Activated CD8-positive, alpha-beta memory T cell treated with anti-CD3 and anti-CD28 coated beads, Interleukin-2, amount 10 ng/mL, durations not matched to agents 7 days and 5 days (primary cell): ENCODE data around the gene CDC20B. TPM values are rescaled to one million over a fixed set of nuclear protein-coding genes. Genes with fewer than 3 reads are reported as not detected.

Experiments
- ATAC-seq: fragments of 150-1000 bp; cut with Tn5 transposase; one replicate; pipeline ENCODE4 v1.10.0; 2021; ENCODE audit warnings: moderate library complexity
- CTCF ChIA-PET: fragments of 350-600 bp; sonication (Branson Sonifier 250); formaldehyde crosslinking; loops from one replicate; lab custom pipeline; 2021; ENCODE audit warnings: antibody characterized with exemption; lab: Charles Lee
- DNase-seq: peaks from one replicate; pipeline ENCODE4 v3.0.0-alpha.2; 2020
- H3K27ac Mint-ChIP-seq: one replicate; pipeline ENCODE4 v1.8.0; 2021; ENCODE audit warnings: mild to moderate bottlenecking, mixed read lengths
- H3K27me3 Mint-ChIP-seq: one replicate; pipeline ENCODE4 v1.8.0; 2021; ENCODE audit warnings: mixed read lengths
- H3K36me3 Mint-ChIP-seq: one replicate; pipeline ENCODE4 v1.8.0; 2021; ENCODE audit warnings: mild to moderate bottlenecking, mixed read lengths
- H3K4me1 Mint-ChIP-seq: one replicate; pipeline ENCODE4 v1.8.0; 2021; ENCODE audit warnings: mixed read lengths
- H3K4me3 Mint-ChIP-seq: one replicate; pipeline ENCODE4 v1.8.0; 2021; ENCODE audit warnings: mild to moderate bottlenecking, moderate library complexity, mixed read lengths
- H3K9me3 Mint-ChIP-seq: one replicate; pipeline ENCODE4 v1.8.0; 2022; ENCODE audit warnings: low read depth, mixed read lengths
- total RNA-seq, 2 experiments: library from RNA; stranded (reverse); gene quantifications; one replicate each; pipeline ENCODE4 v1.2.3, GENCODE V29; 2021

Gene CDC20B, protein sequence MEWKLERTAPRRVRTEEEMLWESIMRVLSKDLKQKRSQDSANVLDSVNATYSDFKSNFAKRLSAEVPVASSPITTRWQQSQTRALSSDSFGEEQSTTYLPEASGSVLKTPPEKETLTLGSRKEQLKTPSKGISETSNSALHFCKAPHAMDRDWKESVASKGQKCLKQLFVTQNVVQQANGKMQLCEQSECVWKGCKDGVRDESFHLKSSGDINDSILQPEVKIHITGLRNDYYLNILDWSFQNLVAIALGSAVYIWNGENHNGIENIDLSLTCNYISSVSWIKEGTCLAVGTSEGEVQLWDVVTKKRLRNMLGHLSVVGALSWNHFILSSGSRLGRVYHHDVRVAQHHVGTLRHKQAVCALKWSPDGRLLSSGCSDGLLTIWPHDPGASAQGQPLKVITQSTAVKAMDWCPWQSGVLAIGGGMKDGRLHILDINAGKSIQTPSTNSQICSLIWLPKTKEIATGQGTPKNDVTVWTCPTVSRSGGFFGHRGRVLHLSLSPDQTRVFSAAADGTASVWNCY
- under 1 TPM; 0.53 to 0.75 TPM for total RNA-seq

DNA sequence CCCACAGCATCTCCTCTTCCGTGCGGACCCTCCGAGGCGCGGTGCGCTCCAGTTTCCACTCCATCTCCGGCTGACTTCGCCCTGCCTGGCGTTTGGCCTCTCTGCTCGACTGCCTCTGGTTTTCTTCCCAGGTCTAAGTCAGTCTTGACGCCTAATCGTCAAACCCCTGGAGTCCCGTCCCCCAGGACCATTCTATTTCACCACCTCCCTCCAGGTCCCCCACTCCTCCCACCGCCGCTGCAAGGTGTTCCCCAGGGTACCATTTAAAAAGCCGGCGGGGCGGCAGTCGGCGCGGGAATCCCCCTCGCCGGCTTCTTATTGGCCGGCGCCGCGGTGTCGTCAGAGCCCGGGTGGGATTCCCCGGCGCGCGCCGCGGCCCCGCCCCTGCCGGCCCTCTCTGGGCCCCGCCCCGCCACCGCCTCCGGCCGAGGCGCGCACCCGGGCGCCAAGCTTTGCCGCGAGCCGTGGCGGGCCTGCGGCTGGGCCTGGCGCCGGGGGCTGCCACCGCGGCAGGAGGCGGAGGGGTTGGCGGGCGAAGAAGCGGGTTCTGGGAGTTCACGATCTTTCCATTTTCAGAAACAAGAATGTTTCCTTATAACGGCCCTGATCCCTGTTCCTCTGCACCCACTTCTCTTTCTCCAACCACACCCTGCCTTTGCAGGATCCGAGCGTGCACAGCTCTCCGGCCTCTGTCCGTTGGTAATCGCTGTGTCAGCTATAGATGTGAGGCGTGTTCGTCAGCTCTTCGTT is at the start of gene CDC20B:
TSS of gene CDC20B (minus strand) at position 241 of the 750 bp plus-strand sequence. CDS start at position 64, 177 bp downstream.
- CTCF ChIA-PET: interaction anchor here (0.7 to 7.4 kb wide), 21 partner anchors 9 to 763 kb away, joined by 3 to 73 read pairs (median 4); partner anchors contain the start of genes CCNO, GPX8 and MCIDAS
- Mint-ChIP-seq H3K4me1 (peaks cover 33% of the 10 kb centered on the region), H3K27ac (peak within 1 kb of the TSS; percentile 63), H3K27me3 (peaks cover 73% of the 10 kb centered on the region), H3K9me3 (no peaks in the 10 kb centered on the region), H3K4me3 (peak within 1 kb of the TSS; percentile 81), H3K36me3 (no peaks in the 10 kb centered on the region)
- ATAC-seq: peak; percentile 90
- peak; percentile 76 for DNase-seq

DNA sequence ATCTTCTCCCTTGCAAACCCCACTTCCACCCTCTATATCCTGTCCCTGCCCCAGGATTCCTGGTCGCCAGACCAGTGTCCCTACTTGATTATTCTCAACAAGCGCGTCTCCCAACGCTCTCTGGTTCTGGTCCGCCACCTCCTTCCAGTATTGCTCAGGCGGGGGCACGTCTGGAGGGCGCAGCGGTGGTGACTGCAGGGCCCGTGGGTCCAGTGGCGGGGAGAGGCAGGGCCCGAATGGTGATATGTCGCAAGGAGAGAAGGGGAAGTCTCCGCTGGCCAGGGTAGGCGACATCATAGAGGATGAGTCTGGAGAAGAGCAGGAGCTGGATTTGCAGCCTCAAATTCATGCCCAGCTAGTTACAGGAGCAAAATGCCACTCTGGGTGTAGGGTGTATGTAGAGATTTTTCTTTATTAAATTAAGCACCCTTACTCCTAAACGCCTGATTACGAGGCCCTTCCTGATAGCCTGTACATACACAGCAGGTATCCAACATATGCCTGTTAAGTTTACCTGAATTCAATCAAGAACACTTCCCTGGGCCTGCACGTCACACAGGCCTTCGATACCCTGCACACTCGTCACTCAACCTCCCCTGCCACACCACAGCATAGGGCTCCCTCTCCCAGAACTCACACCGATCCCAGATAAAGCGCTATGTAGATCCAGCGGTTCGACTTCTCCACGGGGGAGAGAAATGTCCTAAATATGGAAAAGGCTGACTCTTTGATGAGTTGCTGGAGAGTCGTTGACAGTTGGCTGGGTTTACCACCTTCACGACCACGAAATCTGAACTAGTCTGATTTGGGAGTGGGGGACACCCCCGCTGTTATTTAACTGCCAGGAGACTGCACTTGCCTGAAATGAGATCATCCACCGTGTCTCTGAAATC is 49.4 kb upstream of the CDC20B start:
- Mint-ChIP-seq H3K36me3 (peaks cover 4% of the 10 kb centered on the region), H3K4me3 (peak overlapping the region; percentile 27), H3K4me1 (peaks cover 25% of the 10 kb centered on the region), H3K27ac (no peak overlapping the region), H3K27me3 (peaks cover 81% of the 10 kb centered on the region), H3K9me3 (no peaks in the 10 kb centered on the region)
- CTCF ChIA-PET: interaction anchor here (0.7 to 2.2 kb wide), 4 partner anchors 9 to 49 kb away, joined by 3 to 10 read pairs (median 6); partner anchors contain the start of genes CCNO and CDC20B
- no peak for DNase-seq
- no peak for ATAC-seq

DNA sequence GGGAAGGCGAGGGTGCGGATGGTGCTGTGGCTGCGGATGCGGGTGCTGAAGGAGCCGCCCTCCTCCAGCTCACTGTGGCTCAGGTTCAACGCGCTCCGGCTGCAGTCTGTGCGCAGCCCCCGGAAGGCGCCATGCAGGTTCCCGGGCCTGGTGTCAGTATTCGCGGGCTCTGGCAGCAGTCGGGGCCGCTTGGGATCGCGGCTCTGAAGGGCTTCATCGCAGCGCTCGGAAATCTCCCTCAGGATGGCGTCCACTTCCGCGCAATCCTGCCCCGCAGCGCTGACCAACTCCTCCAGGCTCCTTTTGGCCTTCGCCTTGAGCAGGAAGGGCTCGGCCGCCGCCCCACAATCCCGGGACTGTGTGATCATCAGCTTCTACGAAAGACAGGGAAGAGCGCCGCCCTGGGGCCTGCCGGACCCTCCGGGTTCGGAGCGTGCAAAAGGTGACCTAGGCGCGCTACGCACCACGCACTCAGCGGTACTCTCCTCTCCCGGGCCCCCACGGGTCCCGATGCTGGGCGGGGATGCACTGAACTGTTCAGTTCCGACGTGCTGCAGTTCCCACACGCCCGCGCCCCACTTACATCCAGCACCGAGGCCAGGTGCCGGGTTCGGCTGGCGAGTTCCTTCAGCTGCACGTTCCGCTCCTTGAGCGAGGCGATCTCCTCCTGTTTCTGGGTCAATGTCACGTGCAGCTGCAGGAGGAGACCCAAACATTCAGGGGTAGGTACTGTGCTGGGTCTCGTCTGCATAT is 47.6 kb upstream of the CDC20B start:
- H3K27me3 Mint-ChIP-seq: peaks cover 78% of the 10 kb centered on the region
- DNase-seq: no peak
- peak; percentile 56 for ATAC-seq
- no peaks in the 10 kb centered on the region for H3K9me3 Mint-ChIP-seq
- H3K36me3 Mint-ChIP-seq: peaks cover 4% of the 10 kb centered on the region
- peaks cover 20% of the 10 kb centered on the region for H3K4me1 Mint-ChIP-seq
- H3K4me3 Mint-ChIP-seq: peak overlapping the region; percentile 63
- H3K27ac Mint-ChIP-seq: no peak overlapping the region
- CTCF ChIA-PET: interaction anchor here (0.6 to 2.2 kb wide), 4 partner anchors 11 to 59 kb away, joined by 3 to 10 read pairs (median 6); partner anchors contain the start of gene CCNO

DNA sequence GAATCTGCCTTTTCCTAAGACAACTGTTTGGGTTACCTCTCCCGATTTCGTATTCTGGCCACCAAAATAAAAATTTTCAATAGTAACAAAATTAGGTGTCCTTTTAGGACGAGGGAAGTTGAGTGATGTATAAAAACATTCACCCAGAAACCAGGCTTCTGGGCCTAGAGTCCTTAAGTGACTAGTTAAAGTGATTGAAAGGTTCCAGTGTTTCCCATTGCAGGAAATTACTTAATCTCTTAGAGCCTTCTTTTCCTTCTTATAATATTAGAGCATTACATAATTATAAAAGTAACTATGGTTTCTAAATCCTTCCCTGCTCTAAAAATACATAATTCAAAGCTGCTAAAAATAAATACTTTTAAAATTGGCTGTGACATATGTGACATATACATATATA is 46.8 kb upstream of the CDC20B start:
- H3K4me3 Mint-ChIP-seq: peak overlapping the region; percentile 63
- no peak for ATAC-seq
- peaks cover 20% of the 10 kb centered on the region for H3K4me1 Mint-ChIP-seq

DNA sequence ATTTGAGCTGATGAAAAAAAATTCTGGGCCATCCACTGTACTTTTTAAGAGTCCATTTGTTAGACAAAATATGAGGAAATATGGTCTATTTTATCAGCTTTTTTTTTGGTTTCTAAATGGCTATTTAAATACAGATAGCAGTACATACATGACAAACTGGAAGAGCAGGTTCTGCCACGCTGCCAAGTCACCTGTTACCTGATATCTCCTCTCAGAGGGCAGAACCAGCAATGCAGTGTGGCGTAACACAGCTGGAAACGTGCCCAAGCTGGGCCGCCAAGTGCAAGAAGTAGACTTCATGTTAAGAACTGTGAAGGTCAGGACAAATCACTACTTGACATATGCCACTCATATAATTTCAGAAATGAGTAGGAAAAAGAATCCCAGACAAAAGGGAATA is 46.0 kb upstream of the CDC20B start:
- CTCF ChIA-PET: interaction anchor here (0.8 to 0.9 kb wide), 2 partner anchors 40 to 47 kb away, joined by 3 read pairs; no protein-coding TSS in a partner anchor

More for the DNA sequence above, 46.8 kb upstream of the CDC20B start:
- Mint-ChIP-seq H3K27ac (no peak overlapping the region), H3K27me3 (peaks cover 74% of the 10 kb centered on the region), H3K9me3 (no peaks in the 10 kb centered on the region), H3K36me3 (peaks cover 4% of the 10 kb centered on the region)
- DNase-seq: no peak
- CTCF ChIA-PET: no interaction called here

DNA sequence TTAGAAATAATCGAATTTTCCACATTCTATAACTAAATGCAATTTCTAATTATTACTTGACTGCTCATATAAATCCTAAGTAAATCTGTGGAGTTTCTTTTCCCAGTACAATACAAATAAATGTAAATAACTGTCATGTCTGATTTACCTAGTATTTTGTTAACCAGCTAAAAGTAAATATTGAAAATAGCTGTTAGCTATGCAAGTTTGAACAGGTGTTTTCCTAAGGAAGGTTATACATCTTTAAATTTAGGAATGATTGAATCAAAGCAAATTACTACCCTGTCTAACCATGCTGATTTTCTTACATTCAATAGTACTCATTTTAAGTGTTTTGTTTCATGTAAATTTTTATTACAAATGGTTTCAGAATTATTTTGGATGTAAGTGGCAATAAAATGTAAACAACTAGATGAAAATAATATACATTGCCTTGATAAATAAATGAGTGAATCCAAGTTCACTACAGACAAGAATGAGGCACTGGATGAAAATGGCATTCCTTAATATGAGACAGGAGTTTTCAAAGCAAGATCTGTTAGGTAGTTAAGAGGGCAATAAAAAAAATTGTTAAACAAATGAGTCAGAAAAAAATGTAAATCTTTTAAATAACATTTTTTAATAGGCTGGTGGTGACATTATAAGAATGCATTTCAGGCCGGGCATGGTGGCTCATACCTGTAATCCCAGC is 38.4 kb upstream of the CDC20B start:
- Mint-ChIP-seq H3K27ac (no peak overlapping the region), H3K9me3 (no peaks in the 10 kb centered on the region), H3K4me1 (peaks cover 3% of the 10 kb centered on the region), H3K4me3 (no peak overlapping the region), H3K36me3 (no peaks in the 10 kb centered on the region), H3K27me3 (peaks cover 46% of the 10 kb centered on the region)
- no peak for DNase-seq
- CTCF ChIA-PET: no interaction called here
- ATAC-seq: no peak

More for the DNA sequence above, 46.0 kb upstream of the CDC20B start:
- ATAC-seq (no peak), DNase-seq (no peak)
- peaks cover 4% of the 10 kb centered on the region for H3K36me3 Mint-ChIP-seq
- H3K27ac Mint-ChIP-seq: no peak overlapping the region
- H3K4me3 Mint-ChIP-seq: no peak overlapping the region
- peaks cover 20% of the 10 kb centered on the region for H3K4me1 Mint-ChIP-seq
- no peaks in the 10 kb centered on the region for H3K9me3 Mint-ChIP-seq
- peaks cover 72% of the 10 kb centered on the region for H3K27me3 Mint-ChIP-seq

DNA sequence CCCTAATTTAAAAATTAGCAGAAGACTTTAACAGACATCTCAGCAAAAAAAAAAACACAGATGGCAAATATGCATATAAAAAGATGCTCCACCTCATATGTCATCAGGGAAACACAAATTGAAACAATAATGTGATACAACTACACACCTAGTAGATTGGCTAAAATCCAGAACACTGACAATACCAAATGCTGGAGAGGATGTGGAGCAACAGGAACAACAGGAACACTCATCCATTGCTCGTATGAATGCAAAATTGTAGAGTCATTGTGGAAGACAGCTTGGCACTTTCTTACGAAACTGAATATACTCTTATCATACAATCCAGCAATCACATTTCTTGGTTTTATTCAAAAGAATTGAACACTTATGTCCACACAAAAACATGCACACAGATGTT is 32.0 kb upstream of the CDC20B start:
- peaks cover 3% of the 10 kb centered on the region for H3K4me1 Mint-ChIP-seq
- H3K4me3 Mint-ChIP-seq: no peak overlapping the region
- DNase-seq (no peak), ATAC-seq (no peak)
- no peaks in the 10 kb centered on the region for H3K9me3 Mint-ChIP-seq
- CTCF ChIA-PET: no interaction called here
- no peaks in the 10 kb centered on the region for H3K36me3 Mint-ChIP-seq
- H3K27me3 Mint-ChIP-seq: peaks cover 59% of the 10 kb centered on the region
- no peak overlapping the region for H3K27ac Mint-ChIP-seq

DNA sequence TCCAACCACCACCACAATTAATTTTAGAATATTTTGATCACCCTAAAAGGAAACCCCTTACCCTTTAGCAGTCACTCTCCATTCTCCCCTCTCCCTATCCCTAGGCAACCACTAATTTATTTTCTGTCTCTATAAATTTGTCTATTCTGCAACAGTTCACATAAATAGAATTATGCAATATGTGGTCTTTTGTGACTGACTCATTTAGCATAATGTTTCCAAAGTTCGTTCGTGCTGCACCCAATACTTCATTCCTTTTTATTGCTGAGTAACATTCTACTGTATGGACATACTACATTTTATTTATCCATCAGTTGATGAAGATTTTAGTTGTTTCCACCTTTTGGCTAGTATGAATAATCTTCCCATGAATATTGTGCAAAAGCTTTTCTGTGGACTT is 18.2 kb upstream of the CDC20B start:
- Mint-ChIP-seq H3K36me3 (no peaks in the 10 kb centered on the region), H3K4me3 (no peak overlapping the region), H3K4me1 (no peaks in the 10 kb centered on the region), H3K27me3 (peaks cover 72% of the 10 kb centered on the region), H3K27ac (no peak overlapping the region), H3K9me3 (no peaks in the 10 kb centered on the region)
- ATAC-seq (no peak), DNase-seq (no peak)
- CTCF ChIA-PET: no interaction called here

DNA sequence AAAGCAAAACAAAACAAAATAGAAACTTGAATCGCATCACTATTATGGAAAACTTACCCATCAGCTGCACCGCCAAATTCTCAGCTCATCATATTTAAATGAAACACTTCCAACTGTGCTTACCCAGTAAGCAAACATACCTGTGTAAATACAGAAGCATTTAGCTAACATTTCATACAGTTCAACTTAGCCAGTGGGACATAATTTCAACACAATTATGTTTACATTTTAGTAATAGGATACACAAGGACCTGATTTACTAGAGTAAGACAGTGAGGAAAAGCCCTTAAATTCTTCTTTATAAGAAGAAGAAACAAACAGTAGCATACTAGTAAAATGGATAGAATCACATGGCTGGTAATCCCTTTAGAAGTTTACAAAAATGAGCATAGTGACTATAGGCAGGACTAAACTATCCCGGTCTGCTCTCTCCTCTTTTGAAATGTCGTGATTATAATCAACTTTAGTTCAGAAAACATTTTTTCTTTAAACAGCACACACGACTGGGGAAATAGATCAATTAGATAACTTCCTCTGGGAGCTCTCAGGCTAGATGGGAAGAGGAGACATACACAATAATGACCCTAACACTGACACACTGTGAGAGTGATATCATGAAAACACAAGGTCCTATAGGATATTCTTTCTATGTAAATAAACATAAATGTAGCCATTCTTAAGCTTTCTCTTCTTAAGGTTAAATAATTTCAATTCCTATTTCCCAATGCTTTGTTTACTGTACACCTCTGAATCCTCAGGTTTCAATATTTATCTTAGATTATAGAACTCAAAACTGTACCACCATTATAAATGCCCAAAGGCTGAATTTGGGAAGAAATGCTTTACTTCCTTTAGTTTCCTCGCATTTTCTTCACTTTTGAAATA is 15.9 kb upstream of the CDC20B start:
- no peaks in the 10 kb centered on the region for H3K9me3 Mint-ChIP-seq
- no peak overlapping the region for H3K4me3 Mint-ChIP-seq
- H3K27ac Mint-ChIP-seq: no peak overlapping the region
- H3K36me3 Mint-ChIP-seq: no peaks in the 10 kb centered on the region
- DNase-seq: no peak
- CTCF ChIA-PET: interaction anchor here (3.8 kb wide), 1 partner anchor 17 kb away, joined by 11 read pairs; the partner anchor contains the start of gene CDC20B
- ATAC-seq: no peak
- no peaks in the 10 kb centered on the region for H3K4me1 Mint-ChIP-seq
- H3K27me3 Mint-ChIP-seq: peaks cover 72% of the 10 kb centered on the region

DNA sequence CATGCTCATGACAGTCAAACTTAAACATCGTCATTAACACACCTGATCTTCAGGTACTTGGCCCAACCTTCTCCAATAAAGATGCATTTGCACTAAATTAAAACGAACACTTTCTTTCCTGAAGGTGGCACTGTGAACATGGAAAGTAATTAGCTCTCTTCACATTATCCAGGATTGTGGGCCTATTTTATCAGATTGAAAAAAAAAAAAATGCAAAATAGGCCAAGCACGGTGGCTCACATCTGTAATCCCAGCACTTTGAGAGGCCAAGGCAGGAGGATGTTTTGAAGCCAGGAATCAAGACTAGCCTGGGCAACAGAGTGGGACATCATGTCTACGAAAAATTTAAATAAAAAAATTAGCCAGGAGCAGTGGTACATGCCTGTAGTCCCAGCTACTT is 14.4 kb upstream of the CDC20B start:
- Mint-ChIP-seq H3K36me3 (no peaks in the 10 kb centered on the region), H3K4me1 (no peaks in the 10 kb centered on the region), H3K27me3 (peaks cover 65% of the 10 kb centered on the region), H3K27ac (no peak overlapping the region), H3K4me3 (no peak overlapping the region), H3K9me3 (no peaks in the 10 kb centered on the region)
- ATAC-seq: no peak
- CTCF ChIA-PET: interaction anchor here (0.9 to 3.8 kb wide), 5 partner anchors 11 to 72 kb away, joined by 3 to 11 read pairs (median 3); partner anchors contain the start of gene CDC20B
- no peak for DNase-seq

DNA sequence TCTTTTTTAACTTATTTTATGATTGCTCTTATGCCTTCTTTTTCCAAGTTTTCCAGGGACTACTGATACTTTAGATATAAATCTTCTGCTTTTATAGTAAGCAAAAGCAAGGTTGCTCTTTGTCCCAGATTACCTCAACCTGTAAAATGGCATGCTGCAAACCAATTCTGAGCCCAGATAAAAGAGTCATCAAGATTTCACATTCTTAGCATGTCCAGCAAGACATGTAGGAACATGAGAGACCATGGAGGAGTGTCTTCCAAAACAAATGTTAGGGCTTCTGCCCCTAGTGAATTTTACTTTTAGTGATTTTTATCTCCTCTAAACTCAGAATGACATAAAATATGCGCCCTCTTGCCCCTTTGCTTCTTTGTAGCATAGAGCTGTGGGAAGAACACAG is 7.0 kb upstream of the CDC20B start:
- DNase-seq (no peak), ATAC-seq (no peak)
- CTCF ChIA-PET: interaction anchor here (1.1 kb wide), 1 partner anchor 20 kb away, joined by 3 read pairs; the partner anchor contains the start of gene GPX8
- Mint-ChIP-seq H3K36me3 (no peaks in the 10 kb centered on the region), H3K4me3 (no peak overlapping the region), H3K4me1 (peaks cover 18% of the 10 kb centered on the region), H3K27me3 (peaks cover 78% of the 10 kb centered on the region), H3K9me3 (no peaks in the 10 kb centered on the region), H3K27ac (no peak overlapping the region)
